Neutrophil (primary cell): ENCODE data around the gene TRERF1.

ENCODE experiments used
- H3K27ac ChIP-seq: fragments of 200-600 bp; sonication (generic); 2 replicates; pipeline ENCODE4 v1.5.1; 2016; ENCODE audit warnings: mild to moderate bottlenecking, moderate library complexity
- H3K27me3 ChIP-seq: fragments of 200-600 bp; sonication (generic); 2 replicates; pipeline ENCODE4 v1.6.0; 2016; ENCODE audit warnings: mild to moderate bottlenecking
- H3K36me3 ChIP-seq: fragments of 200-600 bp; sonication (generic); 2 replicates; pipeline ENCODE4 v1.5.1; 2017
- H3K4me1 ChIP-seq, 2 experiments: fragments of 200-600 bp in 1 of 2; sonication (generic) in 1 of 2; 1 replicate in 1 of 2; 2 replicates in 1 of 2; pipeline versions ENCODE4 v1.5.1 to v1.6.1; 2013 to 2016; ENCODE audit warnings: low read depth in 1 of 2, low read length in 1 of 2, mild to moderate bottlenecking in 1 of 2, moderate library complexity in 1 of 2; ENCODE audit not compliant: control insufficient read depth in 1 of 2, insufficient read depth in 1 of 2
- H3K4me3 ChIP-seq, 2 experiments: fragments of 200-600 bp in 1 of 2; sonication (generic) in 1 of 2; 1 replicate in 1 of 2; 2 replicates in 1 of 2; pipeline ENCODE4 v1.5.1; 2013 to 2016; ENCODE audit warnings: low read depth in 1 of 2, low read length in 1 of 2, mild to moderate bottlenecking in 1 of 2, moderate library complexity in 1 of 2
- H3K9me3 ChIP-seq: fragments of 200-600 bp; sonication (generic); 2 replicates; pipeline ENCODE4 v1.5.1; 2016
- TF ChIP-seq, protein P1 (sequence below): fragments of 200-600 bp; sonication (generic); IDR thresholded peaks from 2 replicates; pipeline ENCODE4 v1.5.1; 2016; ENCODE audit warnings: antibody characterized with exemption

The TRERF1 gene

DNA sequence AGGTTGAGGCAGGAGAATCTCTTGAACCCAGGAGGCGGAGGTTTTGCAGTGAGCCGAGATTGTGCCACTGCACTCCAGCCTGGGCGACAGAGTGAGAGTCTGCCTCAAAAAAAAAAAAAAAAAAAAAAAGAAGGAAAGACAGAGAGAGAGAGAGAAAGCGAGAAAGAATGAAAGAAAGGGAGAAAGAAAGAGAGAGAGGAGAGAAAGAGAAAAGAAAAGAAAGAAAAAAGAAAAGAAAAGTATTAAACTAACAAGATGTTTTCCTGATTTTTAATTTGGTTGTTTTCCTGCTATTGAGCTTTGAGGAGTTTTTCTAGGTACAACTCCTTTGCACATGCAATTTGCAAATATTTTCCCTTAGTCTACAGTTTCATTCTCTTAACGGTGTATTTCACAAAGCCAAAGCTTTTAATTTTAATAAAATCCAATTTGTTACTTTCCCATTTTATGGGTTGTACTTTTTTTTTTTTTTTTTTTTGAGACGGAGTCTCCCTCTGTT is 10.8 kb upstream of the TRERF1 start:
- H3K27me3 ChIP-seq: no peaks in the 10 kb centered on the region
- H3K4me1 ChIP-seq: peaks cover 0 to 7% of the 10 kb centered on the region in 2 experiments
- no peak overlapping the region for H3K4me3 ChIP-seq
- TF ChIP-seq, protein P1, sequence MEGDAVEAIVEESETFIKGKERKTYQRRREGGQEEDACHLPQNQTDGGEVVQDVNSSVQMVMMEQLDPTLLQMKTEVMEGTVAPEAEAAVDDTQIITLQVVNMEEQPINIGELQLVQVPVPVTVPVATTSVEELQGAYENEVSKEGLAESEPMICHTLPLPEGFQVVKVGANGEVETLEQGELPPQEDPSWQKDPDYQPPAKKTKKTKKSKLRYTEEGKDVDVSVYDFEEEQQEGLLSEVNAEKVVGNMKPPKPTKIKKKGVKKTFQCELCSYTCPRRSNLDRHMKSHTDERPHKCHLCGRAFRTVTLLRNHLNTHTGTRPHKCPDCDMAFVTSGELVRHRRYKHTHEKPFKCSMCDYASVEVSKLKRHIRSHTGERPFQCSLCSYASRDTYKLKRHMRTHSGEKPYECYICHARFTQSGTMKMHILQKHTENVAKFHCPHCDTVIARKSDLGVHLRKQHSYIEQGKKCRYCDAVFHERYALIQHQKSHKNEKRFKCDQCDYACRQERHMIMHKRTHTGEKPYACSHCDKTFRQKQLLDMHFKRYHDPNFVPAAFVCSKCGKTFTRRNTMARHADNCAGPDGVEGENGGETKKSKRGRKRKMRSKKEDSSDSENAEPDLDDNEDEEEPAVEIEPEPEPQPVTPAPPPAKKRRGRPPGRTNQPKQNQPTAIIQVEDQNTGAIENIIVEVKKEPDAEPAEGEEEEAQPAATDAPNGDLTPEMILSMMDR: no peak
- H3K27ac ChIP-seq: no peak overlapping the region
- no peaks in the 10 kb centered on the region for H3K36me3 ChIP-seq
- H3K9me3 ChIP-seq: no peaks in the 10 kb centered on the region

DNA sequence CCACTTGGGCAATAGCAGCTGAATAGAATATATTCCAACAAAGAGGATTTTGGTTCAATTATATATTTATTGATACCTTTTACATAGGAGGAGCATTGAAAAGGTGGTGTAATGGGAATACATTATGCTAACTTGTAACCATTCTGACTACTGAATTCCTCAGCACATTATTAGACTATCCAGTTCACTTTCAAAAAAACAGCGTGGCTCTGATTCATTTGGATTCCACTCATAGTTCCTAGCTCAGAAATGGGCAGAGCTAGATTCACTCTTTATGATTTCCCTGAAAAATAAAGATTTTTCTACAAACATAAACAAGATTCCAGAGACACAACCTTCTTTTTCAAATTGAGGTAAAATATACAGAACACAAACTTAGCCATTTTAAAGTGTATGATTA is 9.2 kb upstream of the TRERF1 start:
- Histone ChIP-seq H3K27ac (no peak overlapping the region), H3K4me1 (peaks cover 0 to 7% of the 10 kb centered on the region in 2 experiments), H3K4me3 (no peak overlapping the region), H3K9me3 (no peaks in the 10 kb centered on the region), H3K27me3 (no peaks in the 10 kb centered on the region), H3K36me3 (no peaks in the 10 kb centered on the region)
- TF ChIP-seq, protein P1: no peak

DNA sequence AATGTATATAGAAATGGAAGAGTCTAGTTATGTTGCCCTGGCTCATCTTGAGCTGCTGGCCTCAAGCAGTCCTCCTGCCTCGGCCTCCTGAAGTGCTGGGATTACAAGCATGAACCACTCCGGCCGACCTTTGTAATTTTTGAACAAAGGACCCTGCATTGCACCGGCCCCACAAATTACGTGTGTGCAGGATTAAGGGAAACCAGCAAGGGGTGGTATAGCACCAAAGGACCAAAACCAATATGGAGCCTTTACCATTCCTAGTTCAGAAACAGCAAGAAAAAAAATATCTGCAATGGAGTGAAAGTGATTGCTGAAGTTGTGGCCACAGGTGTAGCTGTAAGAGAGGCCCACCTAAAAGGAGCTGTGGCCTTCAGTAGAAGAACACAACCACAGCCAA is 8.2 kb upstream of the TRERF1 start:
- Histone ChIP-seq H3K4me1 (peaks cover 0 to 7% of the 10 kb centered on the region in 2 experiments), H3K27ac (no peak overlapping the region), H3K9me3 (no peaks in the 10 kb centered on the region), H3K4me3 (no peak overlapping the region), H3K27me3 (peaks cover 4% of the 10 kb centered on the region), H3K36me3 (no peaks in the 10 kb centered on the region)
- TF ChIP-seq, protein P1: no peak

DNA sequence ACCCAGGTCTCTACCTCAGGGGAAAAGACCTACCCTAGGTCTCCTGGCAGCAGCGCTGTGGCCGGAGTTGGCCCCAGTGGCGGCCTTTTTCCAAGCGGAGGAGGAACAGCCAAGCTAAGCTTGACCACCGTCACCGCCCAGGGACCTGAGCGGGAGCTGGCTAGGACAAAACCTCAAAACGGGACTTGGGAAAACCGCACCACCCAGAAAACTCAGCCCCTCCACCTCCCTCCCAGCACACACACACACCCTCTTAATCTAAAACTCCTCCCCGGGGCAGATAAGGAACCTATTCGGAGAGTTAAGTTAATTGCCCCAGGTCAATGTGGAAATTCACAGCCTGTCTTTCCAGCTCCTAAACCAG is 2.7 kb upstream of the TRERF1 start:
- Histone ChIP-seq H3K9me3 (no peaks in the 10 kb centered on the region), H3K27me3 (peaks cover 23% of the 10 kb centered on the region), H3K4me3 (peak overlapping the region in 1 of 2 experiments; percentile 99), H3K4me1 (peaks cover 30 to 33% of the 10 kb centered on the region in 2 experiments), H3K27ac (peak overlapping the region; percentile 88), H3K36me3 (no peaks in the 10 kb centered on the region)
- TF ChIP-seq, protein P1: no peak

DNA sequence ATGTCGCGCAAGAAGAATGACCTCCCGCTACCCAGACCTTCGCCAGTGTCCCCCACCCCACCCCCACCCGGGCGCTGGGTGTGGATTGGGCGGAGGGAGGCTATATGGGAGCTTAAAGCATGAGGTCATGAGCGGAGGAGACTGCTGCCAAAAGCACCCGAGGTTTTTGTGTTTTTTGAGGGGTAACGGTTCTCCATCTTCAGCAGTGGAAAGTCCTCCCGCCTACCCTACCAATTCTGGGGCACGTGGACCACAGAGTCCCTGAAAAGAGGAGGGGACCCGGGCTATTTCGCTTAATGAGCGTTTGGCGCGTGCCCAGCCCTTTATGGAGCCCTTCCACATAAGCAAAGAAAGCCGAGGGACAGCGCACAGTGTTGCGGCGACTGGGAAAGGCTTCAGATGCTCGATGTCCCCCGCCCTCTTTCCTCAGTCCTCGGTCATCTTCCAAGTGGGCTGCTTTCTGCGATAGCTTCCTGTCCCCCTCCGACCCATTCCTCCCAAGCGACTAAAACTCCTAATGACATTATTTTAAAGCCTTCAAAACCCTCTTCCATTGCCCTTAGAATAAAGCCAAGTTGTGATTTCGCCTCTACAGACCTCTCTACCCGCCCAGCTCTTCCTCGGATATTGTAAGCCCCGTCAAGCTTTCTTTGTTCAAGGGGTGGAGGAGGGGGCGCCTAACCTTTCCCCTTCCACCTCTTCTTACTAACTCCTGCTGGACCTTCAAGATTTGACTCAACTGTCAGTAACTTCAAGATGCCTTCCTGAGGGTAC is 2.1 kb upstream of the TRERF1 start:
- no peaks in the 10 kb centered on the region for H3K36me3 ChIP-seq
- no peaks in the 10 kb centered on the region for H3K9me3 ChIP-seq
- peaks cover 34% of the 10 kb centered on the region in 2 experiments for H3K4me1 ChIP-seq
- H3K27ac ChIP-seq: peak overlapping the region; percentile 88
- H3K27me3 ChIP-seq: peaks cover 23% of the 10 kb centered on the region
- TF ChIP-seq, protein P1: no peak
- H3K4me3 ChIP-seq: peak overlapping the region; percentile 96 to 99
